ENCODE measurements around the gene TAB2. TPM values are rescaled to one million over a fixed set of nuclear protein-coding genes. Genes with fewer than 3 reads are reported as not detected.
A peak's percentile ranks its signal among the peaks of the same experiment; 100 is the strongest.

Gene TAB2, protein sequence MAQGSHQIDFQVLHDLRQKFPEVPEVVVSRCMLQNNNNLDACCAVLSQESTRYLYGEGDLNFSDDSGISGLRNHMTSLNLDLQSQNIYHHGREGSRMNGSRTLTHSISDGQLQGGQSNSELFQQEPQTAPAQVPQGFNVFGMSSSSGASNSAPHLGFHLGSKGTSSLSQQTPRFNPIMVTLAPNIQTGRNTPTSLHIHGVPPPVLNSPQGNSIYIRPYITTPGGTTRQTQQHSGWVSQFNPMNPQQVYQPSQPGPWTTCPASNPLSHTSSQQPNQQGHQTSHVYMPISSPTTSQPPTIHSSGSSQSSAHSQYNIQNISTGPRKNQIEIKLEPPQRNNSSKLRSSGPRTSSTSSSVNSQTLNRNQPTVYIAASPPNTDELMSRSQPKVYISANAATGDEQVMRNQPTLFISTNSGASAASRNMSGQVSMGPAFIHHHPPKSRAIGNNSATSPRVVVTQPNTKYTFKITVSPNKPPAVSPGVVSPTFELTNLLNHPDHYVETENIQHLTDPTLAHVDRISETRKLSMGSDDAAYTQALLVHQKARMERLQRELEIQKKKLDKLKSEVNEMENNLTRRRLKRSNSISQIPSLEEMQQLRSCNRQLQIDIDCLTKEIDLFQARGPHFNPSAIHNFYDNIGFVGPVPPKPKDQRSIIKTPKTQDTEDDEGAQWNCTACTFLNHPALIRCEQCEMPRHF
- total RNA-seq: 100 to 1,000 TPM in 1 of 3 donors, 10 to 100 TPM in 2; 57.1 to 124 (median 70.2) TPM
- long read RNA-seq, donor 1, full-length matches to known transcripts: 2 of 26 reads
- long read RNA-seq, donor 1, partial matches to known transcripts: 21 of 26 reads
- long read RNA-seq, donor 1, other reads (novel, unspliced or antisense): 3 of 26 reads
- long read RNA-seq, donor 2, partial matches to known transcripts: 1 of 1 reads
- long read RNA-seq, donor 2, other reads (novel, unspliced or antisense): 0 of 1 reads

DNA sequence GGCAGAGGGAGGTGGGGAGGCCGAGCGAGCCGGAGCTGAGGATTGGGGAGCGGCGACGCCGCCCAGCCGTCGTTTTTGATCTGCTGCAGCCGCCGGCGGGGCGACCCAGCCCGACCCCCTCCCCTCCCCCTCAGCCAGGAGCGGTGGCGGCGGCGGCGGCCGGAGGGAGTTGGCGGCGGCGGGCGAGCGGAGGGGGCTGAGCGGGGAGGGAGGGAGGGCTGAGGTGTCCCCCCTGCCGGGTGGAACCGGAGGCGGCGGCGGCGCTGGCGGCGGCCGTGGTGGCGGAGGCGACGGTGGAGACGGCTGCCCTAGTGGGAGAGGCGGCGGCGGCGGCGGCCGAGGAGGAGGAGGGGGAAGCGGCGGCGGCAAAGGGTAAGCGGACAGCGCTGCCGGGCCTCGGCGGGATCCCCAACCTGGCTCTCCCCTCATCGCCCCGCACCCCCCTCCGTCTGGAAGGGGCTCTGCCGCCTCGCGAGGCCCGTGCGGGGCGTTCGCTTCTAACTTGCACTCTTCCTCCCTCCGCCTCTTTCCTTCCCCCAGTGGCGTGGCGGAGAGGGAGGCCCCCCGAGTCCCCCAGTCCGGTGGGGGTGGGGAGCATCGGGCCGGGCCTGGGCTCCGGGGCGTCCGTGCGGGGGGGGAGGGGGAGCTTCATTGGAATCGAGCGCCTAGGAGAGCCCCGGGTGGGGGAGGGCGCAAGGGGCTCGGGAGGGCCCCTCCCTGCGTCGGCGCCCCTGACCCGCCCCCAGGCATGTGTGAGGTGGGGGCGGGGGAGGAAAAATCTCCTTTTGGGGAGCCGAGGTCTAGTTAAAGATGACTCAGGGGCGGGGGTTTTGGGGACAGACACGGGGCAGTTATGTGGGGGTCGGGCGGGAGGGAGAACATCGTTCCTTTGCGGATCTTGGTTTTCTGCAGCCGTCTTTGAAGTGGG lies at the start of gene TAB2:
TAB2 (plus strand) TSS at position 69 of the 928 bp plus-strand sequence. CDS start 52,286 bp downstream, outside the sequence.
- ATAC-seq: peak; percentile 69
- DNase-seq: peak; percentile 60 to 78 (median 69)
- peak within 1 kb of the TSS; percentile 83 for H3K4me3 ChIP-seq
- H3K9me3 ChIP-seq: no peaks in the 10 kb centered on the region
- TF ChIP-seq, protein P1, sequence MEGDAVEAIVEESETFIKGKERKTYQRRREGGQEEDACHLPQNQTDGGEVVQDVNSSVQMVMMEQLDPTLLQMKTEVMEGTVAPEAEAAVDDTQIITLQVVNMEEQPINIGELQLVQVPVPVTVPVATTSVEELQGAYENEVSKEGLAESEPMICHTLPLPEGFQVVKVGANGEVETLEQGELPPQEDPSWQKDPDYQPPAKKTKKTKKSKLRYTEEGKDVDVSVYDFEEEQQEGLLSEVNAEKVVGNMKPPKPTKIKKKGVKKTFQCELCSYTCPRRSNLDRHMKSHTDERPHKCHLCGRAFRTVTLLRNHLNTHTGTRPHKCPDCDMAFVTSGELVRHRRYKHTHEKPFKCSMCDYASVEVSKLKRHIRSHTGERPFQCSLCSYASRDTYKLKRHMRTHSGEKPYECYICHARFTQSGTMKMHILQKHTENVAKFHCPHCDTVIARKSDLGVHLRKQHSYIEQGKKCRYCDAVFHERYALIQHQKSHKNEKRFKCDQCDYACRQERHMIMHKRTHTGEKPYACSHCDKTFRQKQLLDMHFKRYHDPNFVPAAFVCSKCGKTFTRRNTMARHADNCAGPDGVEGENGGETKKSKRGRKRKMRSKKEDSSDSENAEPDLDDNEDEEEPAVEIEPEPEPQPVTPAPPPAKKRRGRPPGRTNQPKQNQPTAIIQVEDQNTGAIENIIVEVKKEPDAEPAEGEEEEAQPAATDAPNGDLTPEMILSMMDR (IDR thresholded peaks at IDR 0.05): no peak
- H3K36me3 ChIP-seq (ENCODE audit: low read depth): no peaks in the 10 kb centered on the region
- intact Hi-C loops (cut with DNase I, micrococcal nuclease): no loop called here
- H3K4me1 ChIP-seq (ENCODE audit: low read depth): peaks cover 2% of the 10 kb centered on the region

DNA sequence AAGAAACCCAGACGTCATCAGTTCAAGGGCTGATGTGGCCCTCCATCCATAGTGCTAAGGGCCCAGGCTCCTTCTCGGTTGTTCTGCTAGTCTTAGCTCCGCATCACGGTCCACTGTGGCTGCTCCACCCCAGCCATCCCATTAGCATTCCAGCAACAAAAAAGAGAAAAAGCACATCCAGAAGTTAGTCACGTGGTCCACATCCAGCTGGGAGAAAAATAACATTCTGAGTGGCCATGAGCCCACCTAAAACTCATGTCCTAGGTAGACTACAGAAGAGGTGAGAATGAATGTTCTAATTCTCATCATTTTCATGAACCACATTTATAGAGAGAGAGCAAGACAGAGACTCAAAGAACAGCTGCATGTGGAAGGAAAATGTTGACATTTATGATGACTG lies 49.4 kb upstream of the TAB2 start:
- intact Hi-C loops (cut with DNase I, micrococcal nuclease): no loop called here
- ATAC-seq (no peak), DNase-seq (no peak)
- Histone ChIP-seq H3K4me3 (no peak overlapping the region), H3K36me3 (ENCODE audit: low read depth) (no peaks in the 10 kb centered on the region), H3K9me3 (no peaks in the 10 kb centered on the region), H3K4me1 (ENCODE audit: low read depth) (no peaks in the 10 kb centered on the region)
- TF ChIP-seq, protein P1 (IDR thresholded peaks at IDR 0.05): no peak

DNA sequence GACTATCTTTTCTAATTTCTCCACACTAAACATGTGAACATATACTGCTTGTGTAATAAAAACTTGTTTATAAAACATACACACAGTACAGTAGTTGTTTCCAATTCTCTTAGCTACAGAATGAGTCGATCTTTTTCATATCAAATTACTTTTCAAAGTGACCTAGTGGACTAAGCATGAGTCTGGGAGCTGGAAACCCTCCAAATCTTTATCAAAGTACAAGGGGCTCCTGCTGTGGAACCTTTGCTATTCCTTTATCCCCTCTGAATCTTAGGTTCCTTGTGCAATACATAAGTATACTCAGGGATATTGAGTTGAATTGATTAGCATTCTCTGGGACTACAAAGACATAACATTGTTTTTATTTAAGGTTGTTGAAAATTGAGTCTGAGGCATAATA lies 48.7 kb upstream of the TAB2 start:
- no peaks in the 10 kb centered on the region for H3K4me1 ChIP-seq (ENCODE audit: low read depth)

DNA sequence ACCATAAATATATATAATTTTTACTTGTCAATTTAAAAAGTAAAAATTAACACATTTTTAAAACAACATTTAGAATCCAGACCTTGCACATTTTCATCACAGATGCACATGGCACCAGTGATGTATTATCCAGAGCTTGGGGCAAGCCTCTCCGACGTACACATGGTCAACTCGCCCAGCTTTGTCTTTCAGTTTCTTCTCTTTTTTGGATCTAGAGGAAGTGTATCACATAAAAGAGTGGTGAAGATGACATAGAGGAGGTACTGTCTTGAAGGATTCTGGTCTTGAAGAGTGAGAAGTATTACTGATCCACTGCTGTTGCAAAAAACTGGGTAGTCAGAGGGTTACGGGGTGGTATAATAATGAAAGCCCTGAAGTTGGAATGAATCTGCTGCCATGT lies 46.9 kb upstream of the TAB2 start:
- no peaks in the 10 kb centered on the region for H3K9me3 ChIP-seq
- no peak for ATAC-seq

More for the DNA sequence above, 48.7 kb upstream of the TAB2 start:
- TF ChIP-seq, protein P1 (IDR thresholded peaks at IDR 0.05): no peak
- DNase-seq: no peak
- intact Hi-C loops (cut with DNase I, micrococcal nuclease): no loop called here
- ATAC-seq: no peak
- Histone ChIP-seq H3K4me3 (no peak overlapping the region), H3K36me3 (ENCODE audit: low read depth) (no peaks in the 10 kb centered on the region), H3K9me3 (no peaks in the 10 kb centered on the region)

More for the DNA sequence above, 46.9 kb upstream of the TAB2 start:
- Histone ChIP-seq H3K36me3 (ENCODE audit: low read depth) (no peaks in the 10 kb centered on the region), H3K4me3 (no peak overlapping the region), H3K4me1 (ENCODE audit: low read depth) (no peaks in the 10 kb centered on the region)
- intact Hi-C loops (cut with DNase I, micrococcal nuclease): no loop called here
- no peak for DNase-seq
- TF ChIP-seq, protein P1 (IDR thresholded peaks at IDR 0.05): no peak

Data from mucosa of descending colon (tissue), 3 donors.